H1 (cell line): Measurements from ENCODE around the gene CDPF1. TPM values are rescaled to one million over a fixed set of nuclear protein-coding genes. Genes with fewer than 3 reads are reported as not detected.

Experiments used
- BACH1 ChIP-seq: IDR thresholded peaks from 2 replicates; pipeline ENCODE4 v1.6.1; 2012; ENCODE audit warnings: low read length, improper control_type of control experiment
- CBX8 ChIP-seq: fragments of 300-800, 300-1000 bp; sonication (generic); IDR thresholded peaks from 2 replicates; pipeline ENCODE4 v1.7.1; 2016; ENCODE audit warnings: low read depth, low read length, borderline replicate concordance
- CEBPB ChIP-seq: IDR thresholded peaks from 2 replicates; pipeline ENCODE4 v1.6.1; 2012; ENCODE audit warnings: low read depth, low read length
- CHD7 ChIP-seq: fragments of 300-600 bp; sonication (generic); IDR thresholded peaks from 2 replicates; pipeline ENCODE4 v1.7.1; 2012; ENCODE audit warnings: low read length, moderate library complexity, mild to moderate bottlenecking, inconsistent platforms; ENCODE audit not compliant: insufficient replicate concordance
- EP300 ChIP-seq, 2 experiments: IDR thresholded peaks; 1 replicate in 1 of 2; 2 replicates in 1 of 2; pipeline ENCODE4 v1.6.1; 2011 to 2012; ENCODE audit warnings: low read depth in 2 of 2, low read length in 2 of 2, mild to moderate bottlenecking in 2 of 2, borderline replicate concordance in 1 of 2, inconsistent platforms in 1 of 2, moderate library complexity in 1 of 2
- MAFK ChIP-seq: IDR thresholded peaks from 2 replicates; pipeline ENCODE4 v1.6.1; 2012; ENCODE audit warnings: low read depth, mild to moderate bottlenecking, improper control_type of control experiment, low read length
- POLR2A ChIP-seq, 2 experiments: IDR thresholded peaks; 1 replicate in 1 of 2; 2 replicates in 1 of 2; pipeline ENCODE4 v1.6.1; 2011; ENCODE audit warnings: low read depth in 2 of 2, low read length in 2 of 2, mild to moderate bottlenecking in 2 of 2; ENCODE audit errors: control extremely low read depth in 1 of 2
- POLR2AphosphoS5 ChIP-seq: IDR thresholded peaks from 2 replicates; pipeline ENCODE4 v1.6.1; 2011; ENCODE audit warnings: low read depth, low read length
- RBBP5 ChIP-seq: IDR thresholded peaks from 2 replicates; pipeline ENCODE4 v1.7.1; 2012; ENCODE audit warnings: low read depth, mild to moderate bottlenecking, inconsistent platforms, low read length, moderate library complexity, borderline replicate concordance
- SP4 ChIP-seq: IDR thresholded peaks from 2 replicates; pipeline ENCODE4 v1.6.1; 2012; ENCODE audit warnings: low read length, inconsistent platforms
- TBP ChIP-seq: IDR thresholded peaks from 2 replicates; pipeline ENCODE4 v1.6.1; 2011; ENCODE audit warnings: low read depth, low read length, improper control_type of control experiment
- YY1 ChIP-seq: IDR thresholded peaks from 2 replicates; pipeline ENCODE4 v1.6.1; 2011; ENCODE audit warnings: low read depth, mild to moderate bottlenecking, low read length
- polyA plus RNA-seq, 7 experiments: library from polyadenylated mRNA; depleted of rRNA in 3 of 7; stranded (reverse) in 5 of 7; unstranded in 2 of 7; fragments of >200 nt in 5 of 7; fragments of 200-250 nt in 2 of 7; gene quantifications; 1 replicate in 5 of 7; 2 replicates in 1 of 7; 4 replicates in 1 of 7; pipeline versions ENCODE4 v1.2.1 to v1.2.3, GENCODE V29; 2011 to 2013; ENCODE audit warnings: missing spikeins in 2 of 7, mixed read lengths in 2 of 7
- total RNA-seq: library from RNA; stranded (reverse); fragmentation: NEBNext Ultra II Directional; extraction: Animal tissue kit (Norgen Biotek cat#: 25700); gene quantifications from 2 replicates; pipeline ENCODE4 v1.2.1, GENCODE V29; 2021

CDPF1 gene
- total and polyA plus RNA-seq, 2 of the 8 experiments (the other 6 are each of a cell fraction or from before 2014, with no cell fraction given), result 9.7 to 13.7 TPM

DNA sequence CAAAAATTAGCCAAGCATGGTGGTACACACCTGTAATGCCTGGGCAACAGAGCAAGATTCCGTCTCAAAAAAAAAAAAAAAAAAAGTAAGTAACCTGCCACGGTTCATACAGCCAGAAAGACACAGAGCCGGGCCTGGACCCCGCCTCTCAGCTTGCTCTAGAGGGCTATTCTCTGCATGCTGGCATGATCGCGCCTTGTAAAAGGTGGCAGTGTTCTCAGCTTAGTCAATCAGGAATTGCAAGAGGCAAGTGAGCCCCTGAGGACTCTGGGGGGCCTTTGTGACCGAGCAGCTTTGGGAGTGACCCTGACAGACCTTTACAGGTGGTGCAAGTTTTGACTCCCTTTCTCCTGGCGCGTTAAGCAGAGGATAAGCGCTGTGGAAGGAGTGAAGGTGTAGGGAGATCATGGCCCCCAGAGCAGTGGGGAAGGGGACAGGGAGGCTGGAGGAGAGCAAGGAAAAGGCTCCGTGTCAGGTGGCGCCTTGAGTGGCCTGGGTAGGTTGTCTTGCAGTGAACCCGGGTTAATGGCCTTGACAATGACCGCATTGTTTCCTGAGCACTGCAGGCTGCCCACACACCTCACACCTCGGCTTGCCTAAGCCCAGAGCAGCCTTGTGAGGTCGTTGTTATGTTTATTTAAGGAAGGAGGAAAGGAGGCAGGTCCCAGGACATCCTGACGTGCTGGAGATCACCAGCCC, 48.9 kb downstream of the CDPF1 start (continued):
- TF ChIP-seq CBX8 (no peak), BACH1 (no peak), YY1 (no peak), CEBPB (no peak), POLR2A (IDR thresholded peaks at IDR 0.05; ENCODE audit: control extremely low read depth in 1 of 2, low read depth in 2 of 2, low read length in 2 of 2) (no peak), TBP (peak; percentile 58), POLR2AphosphoS5 (no peak), CHD7 (no peak), EP300 (IDR thresholded peaks at IDR 0.05; ENCODE audit: borderline replicate concordance in 1 of 2, low read depth in 2 of 2, low read length in 2 of 2) (no peak), RBBP5 (0 out of 2 replicates have a peak, but pooled peaks have one; percentile 67), MAFK (no peak), SP4 (no peak)
